GM20431 (cell line): ENCODE data around the gene LIN7C.
"Not testable (repeated sequence)": the region's sequence is repeated elsewhere in the genome, so short reads cannot be mapped to it uniquely, and the experiment has no call there.

Source experiments
- in situ Hi-C: fragments of 300-500 bp; cut with MseI, MboI; formaldehyde crosslinking; loops from one replicate; pipeline ENCODE4 v1.15.0; 2020; ENCODE audit warnings: low sequenced_read_pairs; ENCODE audit not compliant: unreplicated experiment

Gene LIN7C, protein sequence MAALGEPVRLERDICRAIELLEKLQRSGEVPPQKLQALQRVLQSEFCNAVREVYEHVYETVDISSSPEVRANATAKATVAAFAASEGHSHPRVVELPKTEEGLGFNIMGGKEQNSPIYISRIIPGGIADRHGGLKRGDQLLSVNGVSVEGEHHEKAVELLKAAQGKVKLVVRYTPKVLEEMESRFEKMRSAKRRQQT

DNA sequence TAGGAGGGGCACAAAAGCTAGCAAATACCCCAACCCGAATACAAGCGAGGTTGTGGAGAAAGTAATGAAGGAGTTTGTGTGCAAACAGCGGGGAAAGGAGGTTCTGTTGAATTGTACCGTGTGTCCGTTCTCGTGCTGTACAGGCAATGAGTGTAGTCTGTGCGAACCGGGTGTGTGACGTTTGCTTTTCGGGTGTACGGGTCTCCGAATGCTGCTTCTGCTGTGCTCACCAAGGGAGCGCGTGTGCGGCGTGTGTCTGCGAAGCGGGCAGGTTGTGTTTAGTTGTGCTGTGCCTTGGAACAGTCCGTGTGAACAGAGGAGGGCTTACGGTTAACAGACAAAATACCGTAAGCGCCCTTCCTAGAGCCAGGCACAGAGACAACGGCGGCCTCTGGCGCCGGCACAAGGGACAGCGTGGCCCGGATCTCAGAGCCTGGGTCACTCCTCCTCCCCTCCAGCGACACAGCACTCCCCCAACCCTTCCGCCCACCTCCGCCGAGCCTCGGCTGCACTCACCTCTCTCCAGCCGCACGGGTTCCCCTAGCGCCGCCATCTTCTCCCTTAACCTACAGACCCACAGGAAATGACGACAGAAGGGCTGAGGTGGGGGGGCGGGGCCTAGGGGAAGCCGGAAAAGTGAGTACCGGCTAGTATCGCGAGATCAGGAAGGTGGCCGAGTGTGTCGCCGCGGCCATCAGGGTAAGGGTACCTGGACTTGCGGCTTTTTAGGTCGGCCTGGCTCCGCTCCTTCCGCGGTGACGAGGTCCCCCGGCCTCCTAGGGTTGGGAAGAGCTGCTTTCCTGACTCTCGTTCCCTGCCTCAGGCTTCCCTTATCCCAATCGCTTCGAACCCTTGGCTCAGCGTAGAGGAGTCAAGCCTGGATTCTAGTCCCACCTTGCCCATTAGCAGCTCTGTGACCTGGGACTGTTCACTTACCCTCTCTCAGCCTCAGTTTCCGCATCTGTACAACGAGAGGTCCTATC, at the start of gene LIN7C:
LIN7C (minus strand) TSS at position 570 of the 983 bp plus-strand sequence; CDS start at position 553, 17 bp downstream.
- in situ Hi-C loops: no loop called here

- in situ Hi-C loops: no loop called here
Measured at GRCh38 chr11:27555264-27555663, 48.7 kb upstream of the LIN7C start.

DNA sequence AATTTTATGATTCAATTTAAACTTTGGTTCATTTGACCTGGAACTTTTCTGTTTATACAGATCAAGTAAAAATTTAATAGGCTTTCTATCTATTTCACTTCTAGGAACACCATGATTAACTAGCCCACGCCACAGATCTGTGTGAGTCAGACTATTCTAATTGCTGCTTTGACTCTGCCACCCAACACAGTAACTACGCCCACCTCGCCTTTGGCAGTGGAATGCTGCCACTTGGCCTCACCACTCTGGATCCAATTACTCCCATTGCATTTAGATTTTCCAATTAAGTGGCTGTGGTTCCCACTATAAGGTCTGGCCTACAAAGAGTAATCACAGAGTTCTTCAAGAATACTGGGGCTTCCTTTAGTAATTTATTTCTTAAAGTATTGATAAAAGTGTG, 46.6 kb upstream of the LIN7C start:
- in situ Hi-C loops: no loop called here

DNA sequence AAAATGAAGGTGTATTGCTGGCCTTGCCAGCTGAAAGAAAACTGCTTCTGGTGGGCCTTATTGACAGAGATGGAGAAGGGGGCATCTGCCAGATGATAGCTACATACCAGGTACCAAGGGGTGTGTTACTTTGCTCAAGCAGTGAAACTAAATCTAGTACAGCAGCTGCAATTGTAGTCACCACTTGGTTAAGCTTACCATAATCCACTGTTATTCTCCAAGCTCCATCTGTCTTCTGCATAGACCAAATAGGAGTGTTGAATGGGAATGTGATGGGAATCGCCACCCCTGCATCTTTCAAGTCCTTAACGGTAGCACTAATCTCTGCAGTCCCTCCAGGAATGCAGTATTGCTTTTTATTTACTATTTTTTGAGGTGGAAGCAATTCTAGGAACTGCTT, 45.8 kb upstream of the LIN7C start:
- in situ Hi-C loops: no loop called here

GRCh38 chr11:27551127-27551526, 44.6 kb upstream of the LIN7C start:
- in situ Hi-C loops: no loop called here

GRCh38 chr11:27545946-27546345, 39.4 kb upstream of the LIN7C start:
- in situ Hi-C loops: no loop called here

DNA sequence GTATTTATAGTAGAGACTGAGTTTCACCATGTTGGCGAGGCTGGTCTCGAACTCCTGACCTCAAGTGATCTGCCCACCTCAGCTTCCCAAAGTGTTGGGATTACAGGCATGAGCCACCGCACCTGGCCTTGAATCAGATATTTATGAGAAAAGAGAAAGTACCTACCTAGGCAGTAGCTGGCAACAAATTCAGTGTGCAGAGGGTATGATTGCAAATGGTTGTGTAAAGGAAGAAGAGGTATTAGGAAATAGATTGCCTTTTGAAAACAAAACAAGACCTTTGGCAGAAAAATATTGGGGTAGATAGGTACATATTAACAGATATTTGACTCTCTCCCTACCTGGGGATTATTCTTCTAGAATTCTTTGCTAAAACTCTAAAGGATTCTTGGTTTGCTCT, 38.5 kb upstream of the LIN7C start:
- in situ Hi-C loops: no loop called here

DNA sequence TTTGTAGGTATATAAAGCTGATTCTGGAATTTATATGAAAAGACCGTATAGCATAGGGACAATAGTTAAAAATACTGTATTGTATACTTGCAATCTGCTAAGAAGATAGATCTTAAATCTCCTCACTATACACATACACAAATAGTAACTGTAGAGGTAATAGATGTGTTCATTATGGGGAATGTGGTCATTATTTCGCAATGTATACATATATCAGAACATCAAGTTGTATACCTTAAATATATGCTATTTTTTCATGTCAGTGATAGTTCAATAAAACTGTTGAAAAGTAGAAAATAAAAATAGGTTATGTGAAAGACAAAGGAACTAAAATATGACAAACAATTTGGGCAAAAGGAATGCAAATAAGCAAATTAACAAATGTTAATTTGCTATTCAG, 35.2 kb upstream of the LIN7C start:
- in situ Hi-C loops: no loop called here

GRCh38 chr11:27540051-27540450, 33.5 kb upstream of the LIN7C start:
- in situ Hi-C loops: no loop called here

DNA sequence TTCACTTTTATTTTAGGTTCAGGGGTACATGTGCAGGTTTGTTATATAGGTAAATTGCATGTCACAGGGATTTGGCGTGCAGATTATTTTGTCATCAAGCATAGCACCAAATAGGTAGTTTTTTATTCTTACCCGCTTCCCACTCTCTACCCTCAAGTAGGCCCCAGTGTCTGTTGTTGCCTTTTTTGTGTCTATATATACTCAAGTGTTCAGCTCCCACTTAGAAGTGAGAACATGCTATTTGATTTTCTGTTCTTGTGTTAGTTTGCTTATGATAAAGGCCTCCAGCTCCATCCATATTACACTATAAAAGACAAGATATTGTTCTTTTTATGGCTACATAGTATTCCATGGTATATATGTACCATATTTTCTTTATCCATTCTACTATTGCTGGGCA, 28.5 kb upstream of the LIN7C start:
- in situ Hi-C loops: no loop called here

DNA sequence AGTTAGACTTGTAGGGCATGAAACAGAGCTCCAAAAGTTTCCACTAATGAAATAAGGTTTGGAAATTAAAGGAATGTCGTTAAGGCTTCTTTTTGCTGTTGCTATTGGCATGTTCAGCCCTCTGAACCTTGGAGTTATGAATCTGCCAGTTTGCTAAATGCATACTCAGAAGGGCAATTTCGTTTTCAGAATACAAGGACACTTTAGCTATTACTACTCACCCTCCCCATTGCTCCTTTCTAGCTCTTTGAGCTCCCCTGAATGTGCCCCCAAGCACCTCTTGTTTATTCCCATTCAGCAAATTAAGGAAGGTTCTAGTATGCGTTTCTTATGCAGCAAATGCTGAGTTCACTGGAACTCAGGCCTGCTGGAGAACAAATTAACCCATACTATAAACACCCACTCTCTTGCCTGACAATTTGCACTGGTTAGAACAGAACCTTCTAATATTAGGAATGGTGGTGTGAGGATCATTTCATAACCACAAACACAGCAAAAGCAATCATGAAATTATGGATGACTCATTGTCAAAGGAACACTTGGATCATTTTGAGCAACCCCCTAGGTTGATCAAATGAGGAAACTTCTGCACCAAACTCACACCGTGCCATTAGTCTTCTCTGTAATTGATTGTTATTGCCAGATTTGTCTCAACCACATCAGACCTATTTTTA, 26.2 kb upstream of the LIN7C start:
- in situ Hi-C loops: no loop called here

GRCh38 chr11:27528712-27529111, 22.1 kb upstream of the LIN7C start:
- in situ Hi-C loops: no loop called here

DNA sequence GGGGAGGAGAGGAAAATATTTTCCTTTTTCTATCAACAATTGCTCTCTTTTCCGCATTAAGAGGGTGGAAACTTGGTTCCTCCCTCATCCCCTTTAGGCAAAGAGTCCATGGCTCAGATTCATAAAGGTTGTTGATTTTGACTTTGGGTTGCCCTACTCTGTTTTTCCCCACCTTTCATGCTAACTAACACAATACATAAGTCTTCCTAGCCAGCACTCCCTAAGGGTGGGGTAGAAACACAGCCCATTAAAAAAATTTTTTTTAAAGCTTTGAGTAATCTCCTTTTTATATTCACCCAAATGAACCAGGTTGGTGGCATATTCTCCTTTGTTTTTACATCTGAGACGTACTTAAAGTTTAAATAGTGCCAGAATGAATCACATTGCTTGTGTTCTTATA, 20.0 kb upstream of the LIN7C start:
- in situ Hi-C loops: no loop called here

DNA sequence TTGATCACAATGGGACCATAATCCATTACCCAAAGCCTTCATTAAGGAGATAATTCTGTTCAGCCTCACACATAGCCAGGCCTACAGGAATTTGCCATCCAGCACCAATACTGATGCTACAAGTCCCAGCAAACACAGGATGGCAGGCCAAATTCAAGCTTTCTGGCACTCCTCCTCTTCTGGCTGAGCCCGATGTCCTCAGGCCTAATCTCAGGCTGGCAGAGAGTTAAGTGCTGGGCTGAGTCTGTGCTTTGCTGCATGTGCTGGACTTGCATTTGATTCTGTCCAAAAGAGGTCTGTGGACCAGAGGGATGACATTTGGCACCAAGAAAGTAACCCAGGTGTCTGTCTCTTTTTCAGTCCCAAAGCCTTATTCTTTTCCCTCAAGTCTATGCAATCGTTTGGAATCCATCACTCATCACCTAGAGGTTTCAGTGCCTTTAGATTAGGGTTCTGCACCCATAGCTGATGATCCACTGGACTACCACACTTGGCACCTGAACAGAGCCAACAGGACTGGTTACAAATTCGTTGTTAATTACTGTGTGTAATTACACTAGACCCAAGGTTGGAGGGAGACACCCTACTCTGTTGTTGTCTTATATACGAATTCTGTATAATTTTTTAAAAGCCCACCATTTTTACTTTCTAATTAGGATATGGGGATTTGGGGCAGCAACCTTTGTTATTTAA, 19.4 kb upstream of the LIN7C start:
- in situ Hi-C loops: no loop called here

GRCh38 chr11:27524155-27524554, 17.6 kb upstream of the LIN7C start:
- in situ Hi-C loops: no loop called here

- in situ Hi-C loops: no loop called here
Measured at GRCh38 chr11:27520226-27520625, 13.7 kb upstream of the LIN7C start.

DNA sequence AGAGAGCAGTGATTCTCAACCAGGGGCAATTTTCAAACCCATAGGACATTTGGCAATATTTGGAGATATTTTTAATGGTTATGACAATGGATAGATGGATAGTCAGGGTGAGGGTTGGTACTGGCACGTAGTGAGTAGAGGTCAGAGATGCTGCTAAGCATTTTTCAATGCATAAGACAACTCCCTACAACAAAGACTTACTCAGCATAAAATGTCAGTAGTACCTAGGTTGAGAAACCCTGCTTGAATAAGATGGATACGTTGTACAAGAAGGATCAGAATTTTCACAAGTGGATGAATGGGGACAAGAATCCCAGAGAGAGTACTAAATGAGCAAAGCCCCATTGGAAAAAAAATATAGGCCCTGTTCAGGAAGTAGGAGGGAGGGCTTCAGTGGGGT, 11.9 kb upstream of the LIN7C start:
- in situ Hi-C loops: no loop called here

DNA sequence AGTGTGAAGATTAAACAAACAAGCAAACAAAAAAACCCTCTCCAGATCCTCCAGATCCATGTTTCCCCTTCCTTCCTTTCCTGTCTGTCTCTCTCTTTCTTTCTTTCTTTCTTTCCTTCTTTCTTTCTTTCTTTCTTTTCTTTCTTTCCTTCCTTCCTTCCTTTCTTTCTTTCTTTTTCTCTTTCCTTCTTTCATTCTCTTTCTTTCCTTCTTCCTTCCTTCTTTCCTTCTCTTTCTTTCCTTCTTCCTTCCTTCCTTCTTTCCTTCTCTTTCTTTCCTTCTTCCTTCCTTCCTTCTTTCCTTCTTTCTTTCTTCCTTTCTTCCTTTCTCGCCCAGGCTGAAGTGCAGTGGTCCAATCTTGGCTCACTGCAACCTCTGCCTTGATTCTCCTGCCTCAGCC, 10.9 kb upstream of the LIN7C start:
- in situ Hi-C loops: not testable (repeated sequence)

DNA sequence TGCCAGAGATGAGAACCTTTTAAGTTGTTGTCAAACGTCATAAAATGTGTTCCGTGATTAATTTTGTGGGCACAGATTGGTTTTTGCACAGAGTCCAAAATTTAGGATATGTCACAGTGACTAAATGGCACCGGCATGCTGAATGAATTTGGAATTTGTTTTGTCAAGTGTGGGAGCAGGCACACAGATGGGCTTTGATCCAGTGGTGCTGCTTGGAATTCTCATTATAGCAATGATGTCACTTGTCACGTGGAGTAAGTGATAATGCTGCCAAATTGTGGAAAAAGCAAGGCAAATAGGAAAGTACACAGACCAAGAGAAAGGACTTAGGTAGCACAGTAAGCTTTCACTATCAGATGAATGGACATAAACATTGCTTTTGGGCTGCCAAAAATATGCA, 8.0 kb upstream of the LIN7C start:
- in situ Hi-C loops: no loop called here

- in situ Hi-C loops: no loop called here
Measured at GRCh38 chr11:27514076-27514475, 7.5 kb upstream of the LIN7C start.
